H1 (cell line): ENCODE data around the gene RNU2-1. TPM values are rescaled to one million over a fixed set of nuclear protein-coding genes. Genes with fewer than 3 reads are reported as not detected.

Experiments used
- CTCF ChIA-PET: fragments of 300-600 bp; sonication (Branson Sonifier 250); formaldehyde crosslinking; loops from one replicate; lab custom pipeline; 2021; ENCODE audit not compliant: partially characterized antibody; lab: Charles Lee
- POLR2A ChIA-PET: fragments of 300-600 bp; sonication (Branson Sonifier 250); formaldehyde crosslinking; loops from one replicate; lab custom pipeline; 2021; ENCODE audit warnings: inconsistent platforms; ENCODE audit not compliant: partially characterized antibody; lab: Charles Lee
- DNase-seq, 2 experiments: peaks; one replicate each; pipeline versions ENCODE4 v3.0.0 to v3.0.0-alpha.2; 2010 to 2022; ENCODE audit warnings: low spot score in 2 of 2, low read depth in 1 of 2, mixed read lengths in 1 of 2
- FAIRE-seq: peaks from 2 replicates; lab custom pipeline; 2011; peaks lifted over from hg19 to GRCh38; lab: Jason Lieb, UNC
- H2AFZ ChIP-seq: 2 replicates; pipeline ENCODE4 v1.8.1; 2012; ENCODE audit warnings: low read length, inconsistent platforms
- H2AK5ac ChIP-seq: 2 replicates; pipeline ENCODE4 v1.6.1; 2013; ENCODE audit warnings: low read depth, low read length
- H2BK120ac ChIP-seq: replicated peaks from 2 replicates; pipeline ENCODE3; 2013; ENCODE audit warnings: low read depth, low read length, inconsistent platforms
- H2BK12ac ChIP-seq: 2 replicates; pipeline ENCODE4 v1.6.1; 2013; ENCODE audit warnings: low read depth, low read length
- H2BK15ac ChIP-seq: 2 replicates; pipeline ENCODE4 v1.6.1; 2013; ENCODE audit warnings: low read length
- H2BK20ac ChIP-seq: 2 replicates; pipeline ENCODE4 v1.6.1; 2013; ENCODE audit warnings: low read length
- H2BK5ac ChIP-seq: 2 replicates; pipeline ENCODE4 v1.6.1; 2013; ENCODE audit warnings: low read depth, low read length
- H3K14ac ChIP-seq: 2 replicates; pipeline ENCODE4 v1.6.1; 2013; ENCODE audit warnings: inconsistent platforms; ENCODE audit not compliant: insufficient read length
- H3K18ac ChIP-seq: 2 replicates; pipeline ENCODE4 v1.6.1; 2013; ENCODE audit warnings: low read length; ENCODE audit errors: extremely low read depth
- H3K23ac ChIP-seq: 2 replicates; pipeline ENCODE4 v1.6.1; 2013; ENCODE audit warnings: inconsistent platforms; ENCODE audit not compliant: insufficient read length
- H3K23me2 ChIP-seq: 2 replicates; pipeline ENCODE4 v1.6.1; 2013; ENCODE audit warnings: low read depth, low read length
- H3K27ac ChIP-seq: 2 replicates; pipeline ENCODE4 v1.6.1; 2011; ENCODE audit warnings: low read depth, low read length, inconsistent platforms
- H3K27me3 ChIP-seq, 4 experiments: replicated peaks in 1 of 4; 1 replicate in 1 of 4; 2 replicates in 3 of 4; pipeline versions ENCODE4 v1.6.1 to v1.8.1; 2011 to 2013; ENCODE audit warnings: low read length in 3 of 4, mild to moderate bottlenecking in 3 of 4, inconsistent platforms in 2 of 4, mixed read lengths in 2 of 4, moderate library complexity in 1 of 4; ENCODE audit not compliant: control insufficient read depth in 3 of 4, insufficient read depth in 3 of 4; ENCODE audit errors: extremely low read depth in 1 of 4
- H3K36me3 ChIP-seq, 4 experiments: 2 replicates each; pipeline versions ENCODE4 v1.6.1 to v1.8.1; 2011 to 2013; ENCODE audit warnings: mild to moderate bottlenecking in 4 of 4, low read length in 3 of 4, moderate library complexity in 2 of 4, control low read depth in 1 of 4, inconsistent platforms in 1 of 4; ENCODE audit not compliant: insufficient read depth in 4 of 4, control insufficient read depth in 2 of 4
- H3K4ac ChIP-seq: replicated peaks from 2 replicates; pipeline ENCODE3; 2013; ENCODE audit warnings: low read length, low read depth, mixed read lengths, inconsistent platforms; ENCODE audit not compliant: insufficient read length
- H3K4me1 ChIP-seq, 4 experiments: replicated peaks in 1 of 4; 1 replicate in 1 of 4; 2 replicates in 3 of 4; pipeline versions ENCODE4 v1.6.1 to v1.8.1; 2011 to 2013; ENCODE audit warnings: low read length in 3 of 4, inconsistent platforms in 2 of 4, mixed read lengths in 1 of 4; ENCODE audit not compliant: insufficient read depth in 4 of 4, control insufficient read depth in 3 of 4
- H3K4me2 ChIP-seq, 2 experiments: 2 replicates each; pipeline versions ENCODE4 v1.6.1 to v1.8.1; 2011 to 2013; ENCODE audit warnings: low read depth in 2 of 2, low read length in 2 of 2, control low read depth in 1 of 2, inconsistent platforms in 1 of 2, mild to moderate bottlenecking in 1 of 2; ENCODE audit not compliant: insufficient read depth in 1 of 2
- H3K4me3 ChIP-seq, 4 experiments: fragments of 200-600, 300-600 bp in 1 of 4; sonication (generic), shearing (Covaris generic), sonication (Bioruptor Twin) in 1 of 4; 2 replicates each; pipeline versions ENCODE4 v1.5.1 to v1.8.1; 2011 to 2016; ENCODE audit warnings: low read length in 4 of 4, low read depth in 3 of 4, control low read depth in 2 of 4, inconsistent platforms in 2 of 4, mild to moderate bottlenecking in 2 of 4, mixed read lengths in 1 of 4, moderate library complexity in 1 of 4; ENCODE audit not compliant: insufficient read depth in 2 of 4; ENCODE audit errors: extremely low read depth in 1 of 4
- H3K56ac ChIP-seq: replicated peaks from 2 replicates; pipeline ENCODE3; 2013; ENCODE audit warnings: low read depth, mild to moderate bottlenecking, mixed read lengths, low read length, inconsistent platforms; ENCODE audit not compliant: insufficient read length
- H3K79me1 ChIP-seq: 2 replicates; pipeline ENCODE4 v1.6.1; 2013; ENCODE audit warnings: low read depth, low read length, control low read depth
- H3K79me2 ChIP-seq, 2 experiments: 2 replicates each; pipeline versions ENCODE4 v1.6.1 to v1.8.1; 2012 to 2013; ENCODE audit warnings: low read length in 2 of 2, mild to moderate bottlenecking in 2 of 2, inconsistent platforms in 1 of 2; ENCODE audit not compliant: insufficient read depth in 2 of 2, control insufficient read depth in 1 of 2
- H3K9ac ChIP-seq, 4 experiments: replicated peaks in 1 of 4; 1 replicate in 1 of 4; 2 replicates in 3 of 4; pipeline versions ENCODE4 v1.6.1 to v1.8.1; 2011 to 2013; ENCODE audit warnings: low read depth in 3 of 4, low read length in 3 of 4, control low read depth in 2 of 4, mild to moderate bottlenecking in 2 of 4, moderate library complexity in 2 of 4, inconsistent platforms in 1 of 4; ENCODE audit errors: extremely low read depth in 1 of 4
- H3K9me3 ChIP-seq, 2 experiments: 2 replicates each; pipeline versions ENCODE4 v1.6.1 to v1.8.1; 2012 to 2013; ENCODE audit warnings: mild to moderate bottlenecking in 2 of 2, moderate library complexity in 2 of 2, control low read depth in 1 of 2, inconsistent platforms in 1 of 2, low read depth in 1 of 2, low read length in 1 of 2, mixed read lengths in 1 of 2; ENCODE audit not compliant: insufficient read depth in 2 of 2
- H4K20me1 ChIP-seq, 2 experiments: replicated peaks in 1 of 2; 2 replicates each; pipeline versions ENCODE3 to v1.8.1; 2011 to 2013; ENCODE audit warnings: inconsistent platforms in 2 of 2, low read length in 2 of 2, mild to moderate bottlenecking in 1 of 2; ENCODE audit not compliant: insufficient read depth in 2 of 2, control insufficient read depth in 1 of 2
- H4K5ac ChIP-seq: 2 replicates; pipeline ENCODE4 v1.6.1; 2013; ENCODE audit warnings: low read length, low read depth, mixed read lengths, inconsistent platforms; ENCODE audit not compliant: insufficient read length
- H4K8ac ChIP-seq: 2 replicates; pipeline ENCODE4 v1.8.0; 2013; ENCODE audit warnings: mild to moderate bottlenecking, moderate library complexity, low read length, inconsistent platforms; ENCODE audit not compliant: insufficient read depth; ENCODE audit errors: extremely low read depth
- H4K91ac ChIP-seq: replicated peaks from 2 replicates; pipeline ENCODE3; 2013; ENCODE audit warnings: low read length, mixed read lengths, inconsistent platforms; ENCODE audit not compliant: insufficient read length
- ASH2L ChIP-seq: fragments of 200-600, 300-600 bp; sonication (generic); IDR thresholded peaks from one replicate; pipeline ENCODE4 v1.7.1; 2017; ENCODE audit warnings: low read length
- BCL11A ChIP-seq, 2 experiments: IDR thresholded peaks; one replicate each; pipeline ENCODE4 v1.6.1; 2011; ENCODE audit warnings: low read depth in 2 of 2, low read length in 2 of 2, mild to moderate bottlenecking in 2 of 2
- CTBP2 ChIP-seq: IDR thresholded peaks from 2 replicates; pipeline ENCODE4 v1.7.0; 2011; ENCODE audit warnings: borderline replicate concordance, mild to moderate bottlenecking, moderate library complexity, mixed read lengths, low read length; ENCODE audit not compliant: insufficient read depth, insufficient read length
- HDAC2 ChIP-seq, 2 experiments: fragments of 300-600 bp in 1 of 2; sonication (generic) in 1 of 2; IDR thresholded peaks; 2 replicates each; pipeline ENCODE4 v1.6.1; 2011 to 2012; ENCODE audit warnings: low read depth in 2 of 2, low read length in 2 of 2, mild to moderate bottlenecking in 2 of 2, moderate library complexity in 2 of 2, borderline replicate concordance in 1 of 2, inconsistent platforms in 1 of 2
- JUND ChIP-seq: IDR thresholded peaks from 2 replicates; pipeline ENCODE4 v1.6.1; 2011; ENCODE audit warnings: mild to moderate bottlenecking, improper control_type of control experiment, low read length
- PHF8 ChIP-seq: fragments of 200-600 bp; sonication (generic); conservative IDR thresholded peaks from 2 replicates; pipeline ENCODE4 v1.7.1; 2012; ENCODE audit warnings: low read depth, mild to moderate bottlenecking, inconsistent platforms, low read length, moderate library complexity
- POU5F1 ChIP-seq: IDR thresholded peaks from 2 replicates; pipeline ENCODE4 v1.6.1; 2011; ENCODE audit warnings: low read depth, mild to moderate bottlenecking, low read length, moderate library complexity
- YY1 ChIP-seq: IDR thresholded peaks from 2 replicates; pipeline ENCODE4 v1.6.1; 2011; ENCODE audit warnings: low read depth, mild to moderate bottlenecking, low read length
- ZNF274 ChIP-seq: IDR thresholded peaks from 2 replicates; pipeline ENCODE4 v1.7.0; 2012; ENCODE audit warnings: low read length, borderline replicate concordance; ENCODE audit errors: extremely low read depth
- WGBS, 2 experiments: shearing (Covaris generic) in 1 of 2; methylation state at CpG; one replicate each; pipeline versions ENCODE4 v1.1.6 to v1.1.7; 2013 to 2015; ENCODE audit warnings: low lambda C conversion rate in 2 of 2, mixed read lengths in 2 of 2, inconsistent platforms in 1 of 2, low coverage in 1 of 2, missing lambda C conversion rate in 1 of 2; ENCODE audit not compliant: insufficient replicate concordance in 2 of 2, insufficient coverage in 1 of 2, insufficient read length in 1 of 2; ENCODE audit errors: extremely low coverage in 1 of 2, missing lambda C conversion rate in 1 of 2; 5-methylcytosine and 5-hydroxymethylcytosine counted together
- polyA plus RNA-seq, 7 experiments: library from polyadenylated mRNA; depleted of rRNA in 3 of 7; stranded (reverse) in 5 of 7; unstranded in 2 of 7; fragments of >200 nt in 5 of 7; fragments of 200-250 nt in 2 of 7; gene quantifications; 1 replicate in 5 of 7; 2 replicates in 1 of 7; 4 replicates in 1 of 7; pipeline versions ENCODE4 v1.2.1 to v1.2.3, GENCODE V29; 2011 to 2013; ENCODE audit warnings: missing spikeins in 2 of 7, mixed read lengths in 2 of 7
- total RNA-seq: library from RNA; stranded (reverse); fragmentation: NEBNext Ultra II Directional; extraction: Animal tissue kit (Norgen Biotek cat#: 25700); gene quantifications from 2 replicates; pipeline ENCODE4 v1.2.1, GENCODE V29; 2021

Gene RNU2-1
- total and polyA plus RNA-seq, 2 of the 8 experiments (the other 6 are each of a cell fraction or from before 2014, with no cell fraction given), result 2,508 TPM; not detected in 1

DNA sequence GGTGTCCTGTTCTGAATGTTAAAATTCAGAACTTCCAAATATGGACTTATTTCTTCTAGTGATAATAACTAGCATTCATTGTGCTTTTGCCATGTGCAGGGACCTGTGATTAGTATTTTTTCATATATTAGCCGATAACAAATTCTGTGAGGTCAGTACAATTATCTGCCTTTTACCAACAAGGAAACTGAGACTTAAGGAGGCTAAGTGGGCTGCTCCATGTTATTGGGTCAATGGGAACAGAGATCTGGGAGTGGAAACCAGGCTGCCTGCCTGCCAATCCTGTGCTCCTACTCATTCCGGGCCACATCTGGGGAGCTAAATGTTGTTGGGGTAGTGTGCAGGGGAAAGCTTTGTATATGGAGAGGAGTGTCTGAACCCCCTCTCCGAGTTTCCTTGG lies 18.4 kb downstream of the RNU2-1 start:
- no peak overlapping the region for H2BK5ac ChIP-seq
- no peak overlapping the region for H4K5ac ChIP-seq
- 94% methylated on average over 3 of the region's 3 CpGs; no CpG with 5 or more reads in 1 of the 2 experiments for WGBS, 2 experiments
- peaks cover 0 to 5% (median 3%) of the 10 kb centered on the region in 4 experiments; a peak in 4 of 7 replicates for H3K4me1 ChIP-seq
- no peak overlapping the region for H4K8ac ChIP-seq
- H3K4me3 ChIP-seq, result no peak overlapping the region
- no peak overlapping the region for H2BK20ac ChIP-seq
- H4K91ac ChIP-seq, result no peak overlapping the region
- no peak overlapping the region for H3K18ac ChIP-seq
- ChIA-PET CTCF (interaction anchor here (0.6 to 1.6 kb wide), 4 partner anchors 24 to 197 kb away, joined by 3 to 5 read pairs (median 4); no protein-coding TSS in a partner anchor), POLR2A (interaction anchor here (0.7 to 10.3 kb wide), 4 partner anchors 11 to 101 kb away, joined by 3 to 123 read pairs (median 6); partner anchors contain the start of gene BRCA1)
- no peaks in the 10 kb centered on the region; a peak in 1 of 4 replicates for H3K9me3 ChIP-seq
- no peak overlapping the region for H3K4ac ChIP-seq
- H2BK12ac ChIP-seq, result no peak overlapping the region
- no peaks in the 10 kb centered on the region for H4K20me1 ChIP-seq
- H3K79me1 ChIP-seq, result no peaks in the 10 kb centered on the region
- DNase-seq (no peak), FAIRE-seq (no peak)
- no peak overlapping the region for H3K23ac ChIP-seq
- H3K27ac ChIP-seq, result no peak overlapping the region
- H3K27me3 ChIP-seq, result peaks cover 0 to 2% (median 0%) of the 10 kb centered on the region in 4 experiments; a peak in 1 of 7 replicates
- H3K79me2 ChIP-seq, result no peaks in the 10 kb centered on the region
- no peak overlapping the region for H3K14ac ChIP-seq
- H3K9ac ChIP-seq, result no peak overlapping the region
- no peak overlapping the region for H3K4me2 ChIP-seq
- peaks cover 8% of the 10 kb centered on the region; the same call in 1 of the 2 replicates for H3K23me2 ChIP-seq
- H2BK15ac ChIP-seq, result no peak overlapping the region
- H3K36me3 ChIP-seq, result peaks cover 0 to 2% (median 0%) of the 10 kb centered on the region in 4 experiments; a peak in 1 of 8 replicates
- no peak overlapping the region for H2AK5ac ChIP-seq
- no peak overlapping the region for H3K56ac ChIP-seq
- H2AFZ ChIP-seq, result no peak overlapping the region
- no peak overlapping the region for H2BK120ac ChIP-seq
- no peak for TF ChIP-seq CTBP2
- no peak for TF ChIP-seq HDAC2 (IDR thresholded peaks at IDR 0.05; ENCODE audit: borderline replicate concordance in 1 of 2, low read depth in 2 of 2, low read length in 2 of 2)
- no peak for TF ChIP-seq ZNF274
- no peak for TF ChIP-seq POU5F1
- no peak for TF ChIP-seq BCL11A (IDR thresholded peaks at IDR 0.05; ENCODE audit: low read depth in 2 of 2, low read length in 2 of 2)
- no peak for TF ChIP-seq ASH2L
- no peak for TF ChIP-seq JUND
- no peak for TF ChIP-seq PHF8
- TF ChIP-seq YY1, result no peak
